GM19025 (cell line): Measurements from ENCODE around the gene PHAX.
"Not testable (repeated sequence)": the region's sequence is repeated elsewhere in the genome, so short reads cannot be mapped to it uniquely, and the experiment has no call there.

ENCODE experiments used
- ATAC-seq: cut with Tn5 transposase; IDR thresholded peaks from one replicate; pipeline ENCODE4 v1.9.1; 2021; ENCODE audit warnings: mild to moderate bottlenecking, low read depth, moderate library complexity; ENCODE audit not compliant: unreplicated experiment

PHAX gene, protein sequence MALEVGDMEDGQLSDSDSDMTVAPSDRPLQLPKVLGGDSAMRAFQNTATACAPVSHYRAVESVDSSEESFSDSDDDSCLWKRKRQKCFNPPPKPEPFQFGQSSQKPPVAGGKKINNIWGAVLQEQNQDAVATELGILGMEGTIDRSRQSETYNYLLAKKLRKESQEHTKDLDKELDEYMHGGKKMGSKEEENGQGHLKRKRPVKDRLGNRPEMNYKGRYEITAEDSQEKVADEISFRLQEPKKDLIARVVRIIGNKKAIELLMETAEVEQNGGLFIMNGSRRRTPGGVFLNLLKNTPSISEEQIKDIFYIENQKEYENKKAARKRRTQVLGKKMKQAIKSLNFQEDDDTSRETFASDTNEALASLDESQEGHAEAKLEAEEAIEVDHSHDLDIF

DNA sequence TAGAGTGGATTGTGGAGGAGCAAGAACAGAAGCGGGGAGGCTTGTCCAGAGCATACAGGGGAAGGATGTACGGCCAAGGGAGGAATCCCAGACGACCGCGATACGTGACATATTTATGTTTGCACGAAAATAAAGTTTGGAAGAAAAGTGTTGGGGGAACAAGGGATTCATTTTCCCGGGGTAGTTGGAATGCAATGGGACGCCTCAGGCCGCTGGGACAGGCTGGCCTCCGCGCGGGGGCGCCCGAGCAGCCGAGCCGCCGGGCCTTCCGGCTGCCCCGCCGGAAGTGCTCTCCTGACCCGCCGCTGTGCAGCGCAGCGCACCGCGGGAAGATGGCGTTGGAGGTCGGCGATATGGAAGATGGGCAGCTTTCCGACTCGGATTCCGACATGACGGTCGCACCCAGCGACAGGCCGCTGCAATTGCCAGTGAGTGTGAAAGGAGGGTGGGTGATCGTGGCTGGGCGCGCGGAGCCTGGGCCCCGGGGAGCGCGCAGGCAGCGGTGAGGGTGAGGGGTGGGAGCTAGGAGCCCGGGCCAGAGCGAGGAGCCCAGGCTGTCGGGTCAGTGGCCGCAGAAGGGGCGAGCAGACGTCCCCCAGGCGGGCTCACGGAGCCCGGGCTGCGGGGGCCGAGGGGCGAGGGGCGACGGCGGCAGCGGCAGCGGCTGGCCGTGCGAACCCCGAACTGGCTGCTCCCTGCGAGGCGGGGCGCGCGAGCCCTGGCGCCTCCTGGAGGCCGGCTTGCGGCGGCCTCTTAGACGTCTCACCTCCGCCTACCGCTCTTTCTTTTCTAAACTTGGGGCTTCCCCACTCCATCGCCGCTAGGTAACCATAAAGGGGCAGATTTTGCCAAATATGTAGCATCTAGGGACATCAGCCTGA, at the start of gene PHAX:
Gene PHAX (plus strand): TSS at position 317 of the 881 bp plus-strand sequence. CDS start 16 bp downstream, at position 333.
- peak; percentile 94 for ATAC-seq

DNA sequence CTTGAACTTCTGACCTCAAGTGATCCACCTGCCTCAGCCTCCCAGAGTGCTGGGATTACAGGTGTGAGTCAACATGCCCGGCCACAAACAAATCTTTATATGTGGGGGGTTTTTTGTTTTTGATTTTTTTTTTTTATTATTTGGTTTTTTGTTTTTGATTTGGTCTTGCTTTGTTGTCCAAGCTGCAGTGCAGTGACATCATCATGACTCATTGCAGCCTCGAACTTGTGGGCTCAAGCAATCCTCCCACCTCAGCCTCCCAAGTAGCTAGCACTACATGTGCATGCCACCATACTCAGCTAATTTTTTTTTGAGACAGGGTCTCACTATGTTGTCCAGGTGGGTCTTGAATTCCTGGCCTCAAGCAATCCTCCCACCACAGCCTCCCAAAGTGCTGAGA, 48.1 kb upstream of the PHAX start:
- no peak for ATAC-seq

DNA sequence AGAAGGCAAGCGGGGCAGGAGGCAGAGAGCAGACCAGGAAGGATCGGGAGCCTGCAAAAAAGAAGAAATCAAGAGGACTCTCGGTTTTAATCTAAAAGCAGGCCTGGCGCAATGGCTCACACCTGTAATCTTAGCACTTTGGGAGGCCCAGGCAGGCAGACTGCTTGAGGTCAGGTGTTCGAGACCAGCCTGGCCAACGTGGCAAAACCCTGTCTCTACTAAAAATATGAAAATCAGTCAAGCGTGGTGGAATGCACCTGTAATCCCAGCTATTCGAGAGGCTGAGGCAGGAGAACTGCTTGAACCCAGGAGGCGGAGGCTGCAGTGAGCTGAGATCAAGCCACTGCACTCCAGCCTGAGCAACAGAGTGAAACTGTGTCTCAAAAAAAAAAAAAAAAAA, 45.6 kb upstream of the PHAX start:
- not testable (repeated sequence) for ATAC-seq

DNA sequence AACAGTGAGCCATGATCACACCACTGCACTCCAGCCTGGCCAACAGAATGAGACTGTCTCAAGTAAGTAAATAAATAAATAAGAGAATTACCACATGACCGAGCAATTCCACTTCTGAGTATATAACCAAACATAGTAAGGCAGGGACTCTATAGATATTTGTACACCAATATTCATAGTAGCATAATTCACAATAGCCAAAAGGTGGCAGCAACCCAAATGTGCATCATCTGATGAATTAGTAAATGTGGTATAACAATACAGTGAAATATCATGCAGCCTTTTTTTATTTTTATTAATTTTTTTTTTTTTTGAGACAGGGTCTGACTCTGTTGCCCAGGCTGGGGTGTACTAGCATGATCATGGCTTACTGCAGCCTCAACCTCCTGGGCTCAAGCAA, 38.8 kb upstream of the PHAX start:
- ATAC-seq: no peak

DNA sequence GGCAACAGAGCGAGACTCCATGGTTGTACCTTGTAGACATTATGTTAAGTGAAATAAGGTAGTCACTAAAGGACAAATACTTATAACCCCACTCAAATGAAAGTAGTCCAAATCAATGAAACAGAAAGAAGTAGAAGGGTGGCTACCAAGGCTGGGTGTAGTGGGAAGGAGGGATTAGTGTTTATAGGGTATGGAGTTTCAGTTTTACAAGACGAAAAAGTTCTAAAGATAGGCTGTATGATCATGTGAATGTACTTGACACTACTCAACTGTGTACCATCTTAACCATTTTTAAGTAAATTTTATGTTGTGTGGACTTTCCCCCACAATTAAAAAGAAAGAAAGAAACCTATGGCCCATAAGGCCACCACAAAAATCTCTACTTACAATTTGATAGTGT, 37.9 kb upstream of the PHAX start:
- peak; percentile 86 for ATAC-seq

DNA sequence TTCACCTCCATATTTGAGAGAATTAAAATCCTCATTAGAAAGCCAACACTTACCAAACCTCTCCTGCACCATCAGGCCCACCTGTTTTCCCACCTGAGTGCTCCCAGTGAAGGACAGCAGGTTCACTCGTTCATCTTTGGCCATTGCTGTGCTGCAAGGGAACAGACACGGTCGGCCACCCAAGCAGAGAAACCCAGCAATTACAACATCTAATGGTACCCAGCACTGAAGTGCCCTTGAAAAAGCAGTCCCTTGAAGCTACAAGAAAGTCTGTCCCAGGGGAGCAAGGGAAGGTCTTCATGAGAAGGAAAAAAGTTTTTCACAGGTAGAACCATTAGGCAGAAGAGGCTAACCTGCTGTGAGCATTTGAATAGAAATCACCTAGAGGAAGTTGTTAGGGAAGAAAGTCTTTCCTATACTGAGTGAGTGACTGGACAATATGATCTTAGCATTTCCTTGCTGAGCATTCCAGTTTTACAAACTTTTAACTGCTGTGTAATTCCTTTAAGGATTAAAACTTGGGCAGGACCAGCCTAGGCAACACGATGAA, 32.5 kb upstream of the PHAX start:
- ATAC-seq: no peak

- no peak for ATAC-seq
Measured at GRCh38 chr5:126575644-126576043, 25.1 kb upstream of the PHAX start.

GRCh38 chr5:126576974-126577373, 23.8 kb upstream of the PHAX start:
- no peak for ATAC-seq

- ATAC-seq: no peak
Measured at GRCh38 chr5:126577415-126577814, 23.3 kb upstream of the PHAX start.

DNA sequence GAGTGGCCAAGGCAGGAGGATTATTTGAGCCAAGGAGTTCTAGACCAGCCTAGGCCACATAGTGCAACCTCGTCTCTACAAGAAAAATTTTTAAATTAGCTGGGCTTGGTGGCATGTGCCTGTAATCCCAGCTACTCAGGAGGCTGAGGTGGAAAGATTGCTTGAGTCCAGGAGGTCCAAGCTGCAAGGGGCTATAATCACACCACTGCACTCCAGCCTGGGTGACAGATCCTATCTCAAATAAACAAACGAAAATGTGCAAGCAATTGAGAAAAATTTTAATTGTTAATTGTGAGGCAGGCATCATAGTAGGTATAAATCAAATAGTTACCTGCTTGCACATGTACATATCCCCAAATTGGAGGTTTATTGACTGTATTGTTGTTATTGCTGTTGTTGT, 21.0 kb upstream of the PHAX start:
- no peak for ATAC-seq

DNA sequence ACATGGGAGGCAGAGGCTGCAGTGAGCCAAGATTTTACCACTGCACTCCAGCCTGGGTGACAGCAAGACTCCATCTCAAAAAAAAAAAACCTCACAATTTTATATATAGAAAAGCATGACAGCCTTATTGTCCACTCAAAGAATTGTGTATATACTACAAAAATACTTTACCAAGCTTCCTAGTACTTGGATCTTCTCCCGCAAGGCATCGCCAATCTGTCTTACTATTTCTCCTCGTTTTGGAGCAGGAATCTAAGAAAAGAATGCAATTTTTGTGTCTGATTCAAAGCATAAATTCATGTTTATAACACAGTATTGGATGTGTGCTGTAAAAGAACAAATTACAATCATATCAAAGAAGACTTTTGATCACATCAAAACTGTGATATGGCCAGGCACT, 17.0 kb upstream of the PHAX start:
- ATAC-seq: no peak

DNA sequence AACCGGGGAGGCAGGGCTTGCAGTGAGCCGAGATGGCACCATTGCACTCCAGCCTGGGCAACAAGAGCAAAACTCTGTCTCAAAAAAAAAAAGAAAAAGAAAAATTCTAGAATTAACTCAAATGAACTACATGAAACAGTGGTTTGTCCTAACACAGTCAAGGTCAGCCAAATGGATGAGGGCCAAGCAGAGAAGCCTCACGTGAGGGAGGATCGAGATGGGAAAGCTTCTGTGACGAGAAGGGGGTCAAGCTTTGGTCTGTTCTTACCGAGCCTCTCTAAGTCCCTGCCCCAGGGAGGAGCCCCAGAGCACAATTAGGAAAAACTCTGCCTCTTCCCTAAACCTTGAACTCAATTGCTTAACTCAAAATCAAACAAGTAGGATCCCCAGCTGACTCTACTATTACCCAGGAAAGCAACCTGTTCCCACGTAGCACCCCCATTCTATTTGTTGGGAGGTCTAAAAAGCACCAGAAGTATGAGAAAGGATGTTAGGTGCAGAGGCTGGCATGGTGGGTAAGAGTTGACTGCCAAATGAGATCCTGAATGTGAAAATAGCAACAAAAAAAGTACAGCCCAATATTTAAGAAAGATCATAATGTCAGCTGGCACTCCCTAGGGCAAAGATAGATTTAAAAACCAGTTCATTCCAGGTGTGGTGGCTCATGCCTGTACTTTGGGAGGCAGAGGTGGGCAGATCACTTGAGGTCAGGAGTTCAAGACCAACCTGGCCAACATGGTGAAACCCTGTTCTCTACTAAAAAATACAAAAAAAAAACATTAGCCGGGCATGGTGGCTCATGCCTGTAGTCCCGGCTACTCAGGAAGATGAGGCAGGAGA, 13.0 kb upstream of the PHAX start:
- no peak for ATAC-seq

DNA sequence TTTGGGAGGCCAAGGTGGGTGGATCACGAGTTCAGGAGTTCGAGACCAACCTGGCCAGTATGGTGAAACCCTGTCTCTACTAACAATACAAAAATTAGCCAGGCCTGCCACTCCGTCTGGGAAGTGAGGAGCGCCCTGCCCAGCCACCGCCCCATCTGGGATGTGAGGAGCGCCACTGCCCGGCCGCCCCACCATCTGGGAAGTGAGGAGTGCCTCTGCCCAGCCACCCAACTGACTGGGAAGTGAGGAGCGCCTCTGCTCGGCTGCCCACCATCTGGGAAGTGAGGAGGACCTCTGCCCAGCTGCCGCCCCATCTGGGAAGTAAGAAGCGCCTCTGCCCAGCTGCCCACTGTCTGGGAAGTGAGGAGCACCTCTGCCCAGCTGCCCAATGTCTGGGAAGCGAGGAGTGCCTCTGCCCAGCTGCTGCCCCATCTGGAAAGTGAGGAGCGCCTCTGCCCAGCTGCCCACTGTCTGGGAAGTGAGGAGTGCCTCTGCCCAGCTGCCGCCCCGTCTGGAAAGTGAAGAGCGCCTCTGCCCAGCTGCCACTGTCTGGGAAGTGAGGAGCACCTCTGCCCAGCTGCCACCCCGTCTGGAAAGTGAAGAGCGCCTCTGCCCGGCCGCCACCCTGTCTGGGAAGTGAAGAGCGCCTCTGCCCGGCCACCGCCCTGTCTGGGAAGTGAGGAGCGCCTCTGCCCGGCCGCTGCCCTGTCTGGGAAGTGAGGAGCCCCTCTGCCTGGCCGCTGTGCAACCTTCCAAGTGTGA, 11.0 kb upstream of the PHAX start:
- ATAC-seq: no peak

GRCh38 chr5:126591549-126591948, 9.2 kb upstream of the PHAX start:
- ATAC-seq: no peak

DNA sequence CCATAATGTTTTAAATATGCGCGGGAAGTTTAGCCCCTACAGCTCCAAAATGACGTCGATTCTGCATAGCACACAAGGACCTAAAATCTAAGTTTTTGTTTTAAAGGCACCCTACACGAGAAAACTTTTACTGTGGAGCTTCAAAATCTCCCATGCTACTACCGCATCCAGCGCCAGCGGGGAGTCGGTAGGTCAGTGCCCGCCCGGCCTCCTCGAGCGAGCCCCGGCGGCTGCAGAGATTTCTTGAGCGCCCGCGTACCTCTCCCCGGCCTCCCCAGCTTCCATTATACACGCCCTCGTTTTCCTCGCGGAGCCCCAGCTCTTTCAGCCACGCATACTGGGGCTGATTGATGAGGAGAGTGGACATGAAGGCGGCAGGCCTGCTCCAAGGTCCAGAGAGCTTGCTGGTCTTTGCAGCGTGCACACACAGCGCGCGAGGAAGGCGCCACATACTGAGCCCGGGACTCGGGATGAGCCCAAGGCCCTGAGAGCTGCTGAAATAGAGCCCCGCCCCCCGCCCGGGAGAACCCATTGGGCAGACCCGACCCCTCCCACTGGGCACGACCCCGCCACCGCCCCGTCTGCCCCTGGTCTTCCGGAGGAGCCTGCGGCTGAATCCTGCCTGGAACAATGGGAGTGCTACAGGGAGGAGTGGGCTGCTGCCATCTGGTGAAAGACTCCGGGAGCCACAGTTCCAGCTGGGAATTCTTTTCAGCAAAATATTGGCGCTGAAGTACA, 5.8 kb upstream of the PHAX start, which contains the start of gene ALDH7A1:
Gene ALDH7A1 (minus strand): TSS at position 472 of the 738 bp plus-strand sequence. CDS start 21 bp downstream, at position 451.
- peak; percentile 58 for ATAC-seq

DNA sequence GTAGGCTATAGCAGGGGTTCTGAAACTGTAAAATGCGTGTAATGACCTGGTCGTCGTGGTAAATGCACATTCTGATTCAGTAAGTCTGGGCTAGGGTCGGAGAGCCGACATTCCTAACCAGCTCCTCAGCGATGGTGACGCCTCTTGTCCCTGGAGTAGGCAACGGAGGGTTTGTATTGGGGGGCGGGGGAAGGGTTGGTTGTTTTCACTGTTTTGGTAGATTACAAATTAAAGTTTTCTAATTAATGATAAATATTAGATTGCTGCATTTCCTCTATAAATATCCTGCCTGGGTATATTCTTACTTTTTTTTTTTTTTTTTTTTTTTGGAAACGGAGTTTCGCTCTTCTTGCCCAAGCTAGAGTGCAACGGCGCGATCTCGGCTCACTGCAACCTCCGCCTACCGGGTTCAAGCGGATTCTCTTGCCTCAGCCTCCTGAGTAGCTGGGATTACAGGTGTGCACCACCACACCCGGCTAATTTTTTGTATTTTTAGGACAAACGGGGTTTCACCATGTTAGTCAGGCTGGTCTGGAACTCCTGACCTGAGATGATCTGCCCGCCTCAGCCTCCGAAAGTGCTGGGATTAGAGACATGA, 5.2 kb upstream of the PHAX start:
- no peak for ATAC-seq

DNA sequence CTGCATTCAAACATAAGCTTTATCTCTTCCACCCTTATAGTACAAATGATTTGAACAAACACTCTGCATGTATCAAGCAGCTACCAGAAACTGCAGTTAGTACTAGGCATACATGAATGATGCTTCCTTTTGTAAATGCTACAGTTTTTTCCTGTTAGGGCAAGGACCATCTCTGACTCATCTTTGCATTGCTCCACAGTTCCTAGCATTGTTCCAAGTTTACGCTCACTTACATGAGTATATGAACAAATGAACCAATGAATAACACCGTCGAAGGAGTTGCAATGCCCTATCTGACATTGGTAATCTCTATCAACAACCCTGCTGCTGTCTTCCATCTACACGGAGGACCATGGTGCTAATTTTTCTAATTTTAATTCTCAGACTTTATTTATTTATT, 3.6 kb upstream of the PHAX start:
- ATAC-seq: no peak

DNA sequence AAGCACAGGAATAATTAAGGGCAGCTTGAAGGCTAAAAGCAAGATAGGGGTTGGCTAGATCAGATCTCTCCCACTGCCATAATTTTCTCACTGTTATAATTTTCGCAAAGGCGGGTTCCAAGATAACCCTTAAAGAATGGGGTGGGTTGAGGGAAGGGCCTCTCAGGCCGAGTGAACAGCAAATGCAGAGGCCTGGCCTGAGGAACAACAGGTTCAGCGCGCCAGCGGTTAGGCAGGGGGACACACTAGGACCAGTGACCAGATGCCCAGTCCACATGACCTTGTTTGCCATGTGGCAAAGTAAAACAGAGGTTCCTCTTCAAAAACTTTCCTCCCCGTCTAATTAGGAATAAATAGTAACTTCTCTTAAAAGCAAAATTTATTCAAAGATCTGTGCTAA, 1.2 kb upstream of the PHAX start:
- ATAC-seq: no peak
